Neural cell (in vitro differentiated cells): ENCODE data around the gene CBL.

Experiments
- CTCF ChIP-seq: fragments of 450-650 bp; IDR thresholded peaks from 2 replicates; pipeline ENCODE4 v1.5.1; 2014; ENCODE audit warnings: antibody characterized with exemption, mild to moderate bottlenecking, moderate library complexity; ENCODE audit not compliant: poor library complexity, severe bottlenecking
- EP300 ChIP-seq: fragments of 450-650 bp; conservative IDR thresholded peaks from 2 replicates; pipeline ENCODE4 v1.6.1; 2014; ENCODE audit warnings: antibody characterized with exemption, mild to moderate bottlenecking, moderate library complexity; ENCODE audit not compliant: poor library complexity, severe bottlenecking
- EZH2 ChIP-seq: fragments of 200-600, 300-800 bp; shearing (Covaris generic), sonication (generic); IDR thresholded peaks from 2 replicates; pipeline ENCODE4 v1.6.1; 2014; ENCODE audit warnings: antibody characterized with exemption, low read length, borderline replicate concordance, mild to moderate bottlenecking; ENCODE audit not compliant: insufficient read depth, poor library complexity, severe bottlenecking
- MXI1 ChIP-seq: fragments of 450-650 bp; conservative IDR thresholded peaks from 2 replicates; pipeline ENCODE4 v1.6.1; 2014; ENCODE audit warnings: antibody characterized with exemption, mild to moderate bottlenecking; ENCODE audit not compliant: poor library complexity, severe bottlenecking
- POLR2AphosphoS5 ChIP-seq: IDR thresholded peaks from 2 replicates; pipeline ENCODE4 v1.6.1; 2012
- RAD21 ChIP-seq: fragments of 450-650 bp; conservative IDR thresholded peaks from 2 replicates; pipeline ENCODE4 v1.6.1; 2014; ENCODE audit warnings: antibody characterized with exemption, mild to moderate bottlenecking, moderate library complexity
- REST ChIP-seq: IDR thresholded peaks from 2 replicates; pipeline ENCODE4 v1.6.1; 2012; ENCODE audit warnings: borderline replicate concordance
- SMC3 ChIP-seq: fragments of 450-650 bp; conservative IDR thresholded peaks from 2 replicates; pipeline ENCODE4 v1.6.1; 2014; ENCODE audit warnings: antibody characterized with exemption, mild to moderate bottlenecking, moderate library complexity; ENCODE audit not compliant: poor library complexity
- TAF1 ChIP-seq: IDR thresholded peaks from 2 replicates; pipeline ENCODE4 v1.6.1; 2012; ENCODE audit warnings: low read depth

GRCh38 chr11:119318240-119319135 is 112.3 kb downstream of the CBL start:
- TF ChIP-seq REST (no peak), EZH2 (no peak), MXI1 (no peak), POLR2AphosphoS5 (no peak), CTCF (no peak), SMC3 (no peak), EP300 (no peak), RAD21 (no peak), TAF1 (no peak)
